ENCODE results near the gene ECSCR. TPM values are rescaled to one million over a fixed set of nuclear protein-coding genes. Genes with fewer than 3 reads are reported as not detected.

The ECSCR gene
- total RNA-seq, 1 donor from 2014 or later = not detected

GRCh38 chr5:139475865-139476617 lies 13.5 kb upstream of the ECSCR start:
- no peak for TF ChIP-seq CTCF (IDR thresholded peaks at IDR 0.05)
- H3K27me3 Mint-ChIP-seq (ENCODE audit: unreplicated experiment) = no peaks in the 10 kb centered on the region
- peaks cover 32% of the 10 kb centered on the region for H3K4me1 Mint-ChIP-seq (ENCODE audit: unreplicated experiment)
- no peak overlapping the region for H3K27ac Mint-ChIP-seq (ENCODE audit: unreplicated experiment)
- H3K36me3 Mint-ChIP-seq (ENCODE audit: unreplicated experiment) = peaks cover 13% of the 10 kb centered on the region
- H3K9me3 Mint-ChIP-seq (ENCODE audit: unreplicated experiment) = no peaks in the 10 kb centered on the region
- no peak for DNase-seq (ENCODE audit: extremely low spot score, unreplicated experiment)
- no peak overlapping the region for H3K4me3 Mint-ChIP-seq (ENCODE audit: unreplicated experiment)

- no peak for DNase-seq (ENCODE audit: extremely low spot score, unreplicated experiment)
- no peak for TF ChIP-seq CTCF (IDR thresholded peaks at IDR 0.05)
- H3K4me3 Mint-ChIP-seq (ENCODE audit: unreplicated experiment) = no peak overlapping the region
- no peaks in the 10 kb centered on the region for H3K9me3 Mint-ChIP-seq (ENCODE audit: unreplicated experiment)
- no peak overlapping the region for H3K27ac Mint-ChIP-seq (ENCODE audit: unreplicated experiment)
- H3K4me1 Mint-ChIP-seq (ENCODE audit: unreplicated experiment) = peaks cover 26% of the 10 kb centered on the region
- H3K27me3 Mint-ChIP-seq (ENCODE audit: unreplicated experiment) = no peaks in the 10 kb centered on the region
- H3K36me3 Mint-ChIP-seq (ENCODE audit: unreplicated experiment) = peaks cover 13% of the 10 kb centered on the region
Measured at GRCh38 chr5:139474890-139475791, 12.6 kb upstream of the ECSCR start.

GRCh38 chr5:139473565-139473964 lies 11.0 kb upstream of the ECSCR start:
- H3K4me1 Mint-ChIP-seq (ENCODE audit: unreplicated experiment) = peaks cover 30% of the 10 kb centered on the region
- no peaks in the 10 kb centered on the region for H3K27me3 Mint-ChIP-seq (ENCODE audit: unreplicated experiment)
- H3K4me3 Mint-ChIP-seq (ENCODE audit: unreplicated experiment) = no peak overlapping the region
- no peak for TF ChIP-seq CTCF (IDR thresholded peaks at IDR 0.05)
- H3K36me3 Mint-ChIP-seq (ENCODE audit: unreplicated experiment) = peaks cover 11% of the 10 kb centered on the region
- no peaks in the 10 kb centered on the region for H3K9me3 Mint-ChIP-seq (ENCODE audit: unreplicated experiment)
- no peak for DNase-seq (ENCODE audit: extremely low spot score, unreplicated experiment)
- H3K27ac Mint-ChIP-seq (ENCODE audit: unreplicated experiment) = peak overlapping the region; percentile 74

- TF ChIP-seq CTCF (IDR thresholded peaks at IDR 0.05) = no peak
- no peaks in the 10 kb centered on the region for H3K27me3 Mint-ChIP-seq (ENCODE audit: unreplicated experiment)
- peaks cover 32% of the 10 kb centered on the region for H3K4me1 Mint-ChIP-seq (ENCODE audit: unreplicated experiment)
- H3K9me3 Mint-ChIP-seq (ENCODE audit: unreplicated experiment) = no peaks in the 10 kb centered on the region
- peaks cover 9% of the 10 kb centered on the region for H3K36me3 Mint-ChIP-seq (ENCODE audit: unreplicated experiment)
- H3K27ac Mint-ChIP-seq (ENCODE audit: unreplicated experiment) = peak overlapping the region; percentile 74
- no peak overlapping the region for H3K4me3 Mint-ChIP-seq (ENCODE audit: unreplicated experiment)
- no peak for DNase-seq (ENCODE audit: extremely low spot score, unreplicated experiment)
Measured at GRCh38 chr5:139473105-139473504, 10.6 kb upstream of the ECSCR start.

Data from osteocyte (in vitro differentiated cells).